HG03159 (cell line): ENCODE data around the gene SPATC1L.

Experiments used
- ATAC-seq: cut with Tn5 transposase; IDR thresholded peaks from one replicate; pipeline ENCODE4 v1.9.1; 2021; ENCODE audit warnings: mild to moderate bottlenecking, moderate library complexity; ENCODE audit not compliant: unreplicated experiment

Gene SPATC1L

GRCh38 chr21:46111193-46111571, 73.1 kb downstream of the SPATC1L start:
- no peak for ATAC-seq
